GM19397 (cell line): ENCODE measurements around the gene PTPN14.

Source experiments
- ATAC-seq: cut with Tn5 transposase; IDR thresholded peaks from one replicate; pipeline ENCODE4 v1.9.1; 2021; ENCODE audit warnings: mild to moderate bottlenecking, moderate library complexity; ENCODE audit not compliant: unreplicated experiment

PTPN14 gene

GRCh38 chr1:214341459-214341858 lies 209.9 kb downstream of the PTPN14 start:
- ATAC-seq = no peak

GRCh38 chr1:214338212-214338611 lies 213.2 kb downstream of the PTPN14 start:
- no peak for ATAC-seq

- no peak for ATAC-seq
Measured at GRCh38 chr1:214337511-214337910, 213.9 kb downstream of the PTPN14 start.

- ATAC-seq = no peak
Measured at GRCh38 chr1:214337015-214337414, 214.4 kb downstream of the PTPN14 start.

- ATAC-seq = no peak
Measured at GRCh38 chr1:214335567-214335966, 215.8 kb downstream of the PTPN14 start.

GRCh38 chr1:214332946-214333798 lies 218.2 kb downstream of the PTPN14 start:
- ATAC-seq = no peak

- no peak for ATAC-seq
Measured at GRCh38 chr1:214331827-214332423, 219.5 kb downstream of the PTPN14 start.

GRCh38 chr1:214331180-214331579 lies 220.2 kb downstream of the PTPN14 start:
- ATAC-seq = no peak

GRCh38 chr1:214330715-214331114 lies 220.7 kb downstream of the PTPN14 start:
- ATAC-seq = no peak

- no peak for ATAC-seq
Measured at GRCh38 chr1:214330222-214330621, 221.2 kb downstream of the PTPN14 start.

GRCh38 chr1:214329470-214330220 lies 221.8 kb downstream of the PTPN14 start:
- no peak for ATAC-seq

GRCh38 chr1:214328770-214329469 lies 222.5 kb downstream of the PTPN14 start:
- peak; percentile 85 for ATAC-seq

- ATAC-seq = no peak
Measured at GRCh38 chr1:214327514-214327913, 223.9 kb downstream of the PTPN14 start.

GRCh38 chr1:214326406-214326805 lies 225.0 kb downstream of the PTPN14 start:
- ATAC-seq = peak; percentile 46

- no peak for ATAC-seq
Measured at GRCh38 chr1:214324896-214325800, 226.3 kb downstream of the PTPN14 start.

GRCh38 chr1:214321705-214322453 lies 229.5 kb downstream of the PTPN14 start:
- ATAC-seq = no peak

GRCh38 chr1:214319938-214320337 lies 231.5 kb downstream of the PTPN14 start:
- no peak for ATAC-seq

- ATAC-seq = no peak
Measured at GRCh38 chr1:214318956-214319736, 232.3 kb downstream of the PTPN14 start.

GRCh38 chr1:214318356-214318755 lies 233.0 kb downstream of the PTPN14 start:
- no peak for ATAC-seq
